ENCODE results near the gene EPHA1. TPM values are rescaled to one million over a fixed set of nuclear protein-coding genes. Genes with fewer than 3 reads are reported as not detected.

EPHA1 gene
- total RNA-seq, 1 donor from 2014 or later: not detected

- no peak for DNase-seq
These were observed 20.1 kb downstream of the EPHA1 start for GRCh38 chr7:143388491-143389101.

- no peak for DNase-seq
These were observed 20.6 kb downstream of the EPHA1 start for GRCh38 chr7:143388051-143388450.

- DNase-seq: no peak
These were observed 21.3 kb downstream of the EPHA1 start for GRCh38 chr7:143387156-143387975.

GRCh38 chr7:143385891-143386781 is 22.5 kb downstream of the EPHA1 start:
- no peak for DNase-seq

GRCh38 chr7:143384661-143385631 is 23.7 kb downstream of the EPHA1 start:
- no peak for DNase-seq

- DNase-seq: no peak
These were observed 24.5 kb downstream of the EPHA1 start for GRCh38 chr7:143384148-143384547.

- no peak for DNase-seq
These were observed 25.1 kb downstream of the EPHA1 start for GRCh38 chr7:143383642-143383957.

GRCh38 chr7:143382791-143383641 is 25.6 kb downstream of the EPHA1 start:
- DNase-seq: no peak

GRCh38 chr7:143382126-143382790 is 26.4 kb downstream of the EPHA1 start:
- DNase-seq: no peak

- DNase-seq: peak; percentile 34
These were observed 27.1 kb downstream of the EPHA1 start for GRCh38 chr7:143381427-143382125.

GRCh38 chr7:143380646-143381426 is 27.8 kb downstream of the EPHA1 start, which contains the start of gene ZYX:
ZYX (plus strand) TSS chr7:143381345; CDS start chr7:143381572, 227 bp downstream.
- DNase-seq: peak; percentile 82

GRCh38 chr7:143380260-143380645 is 28.4 kb downstream of the EPHA1 start:
- peak; percentile 65 for DNase-seq

- no peak for DNase-seq
These were observed 28.9 kb downstream of the EPHA1 start for GRCh38 chr7:143379611-143380259.

- no peak for DNase-seq
These were observed 32.3 kb downstream of the EPHA1 start for GRCh38 chr7:143376396-143376795.

- no peak for DNase-seq
These were observed 33.2 kb downstream of the EPHA1 start for GRCh38 chr7:143375298-143376034.

GRCh38 chr7:143374561-143374960 is 34.1 kb downstream of the EPHA1 start:
- DNase-seq: no peak

GRCh38 chr7:143373255-143373794 is 35.3 kb downstream of the EPHA1 start:
- no peak for DNase-seq
